GM19324 (cell line): ENCODE measurements around the gene CCDC91.

Source experiments
- ATAC-seq: cut with Tn5 transposase; IDR thresholded peaks from one replicate; pipeline ENCODE4 v1.9.1; 2021; ENCODE audit warnings: mild to moderate bottlenecking, moderate library complexity; ENCODE audit not compliant: unreplicated experiment, low FRiP score

CCDC91 gene

DNA sequence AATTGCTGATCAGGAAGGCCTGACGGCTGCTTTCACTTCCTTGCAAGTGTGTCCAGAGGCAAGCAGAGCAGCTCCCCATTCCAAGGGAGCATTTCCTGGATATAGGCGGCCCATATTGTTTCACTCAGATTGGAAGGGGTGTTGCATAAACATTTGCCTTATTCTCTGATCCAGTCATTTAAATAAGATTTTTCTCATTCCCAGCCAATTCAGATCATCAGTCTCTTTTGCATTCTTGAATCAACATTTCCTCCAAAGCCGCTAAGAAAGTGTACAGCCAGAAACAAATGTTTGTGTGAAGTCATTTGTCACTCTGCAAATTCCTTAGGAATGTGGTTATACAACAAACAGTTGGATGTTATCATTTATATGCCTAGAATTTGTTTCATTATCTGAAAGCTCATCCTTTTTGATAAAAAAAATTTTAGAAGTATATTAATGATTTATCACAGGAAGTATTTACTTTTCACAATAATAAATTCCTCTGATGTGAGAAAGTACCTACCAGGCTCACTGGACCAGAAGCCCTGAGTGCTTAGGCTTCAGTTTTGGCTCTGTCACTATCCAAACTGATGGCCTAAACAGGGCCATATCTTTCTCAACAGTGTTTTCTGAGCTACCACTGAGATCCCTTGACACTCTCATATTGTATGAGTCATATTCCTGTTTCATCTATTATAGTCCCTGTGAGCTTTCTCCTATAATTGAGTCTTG, 379.6 kb downstream of the CCDC91 start:
- no peak for ATAC-seq

DNA sequence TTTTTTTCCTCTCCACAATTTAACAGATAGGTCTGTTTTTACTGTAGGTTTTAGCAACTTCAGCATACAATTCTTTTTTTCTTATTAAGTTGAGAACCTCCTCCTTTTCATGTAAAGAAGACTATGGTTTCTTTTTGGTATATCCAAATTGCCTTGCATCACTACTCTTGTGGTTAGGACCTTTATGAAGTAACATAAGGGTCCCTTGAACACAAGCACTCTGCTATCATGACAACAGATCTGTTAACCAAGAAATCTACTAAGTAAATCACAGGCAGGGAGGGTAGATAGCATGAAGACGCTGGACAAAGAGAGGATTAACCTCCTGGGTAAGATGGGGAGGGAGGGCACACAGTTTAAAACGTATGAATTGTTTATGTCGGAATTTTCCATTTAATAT, 380.6 kb downstream of the CCDC91 start:
- no peak for ATAC-seq

DNA sequence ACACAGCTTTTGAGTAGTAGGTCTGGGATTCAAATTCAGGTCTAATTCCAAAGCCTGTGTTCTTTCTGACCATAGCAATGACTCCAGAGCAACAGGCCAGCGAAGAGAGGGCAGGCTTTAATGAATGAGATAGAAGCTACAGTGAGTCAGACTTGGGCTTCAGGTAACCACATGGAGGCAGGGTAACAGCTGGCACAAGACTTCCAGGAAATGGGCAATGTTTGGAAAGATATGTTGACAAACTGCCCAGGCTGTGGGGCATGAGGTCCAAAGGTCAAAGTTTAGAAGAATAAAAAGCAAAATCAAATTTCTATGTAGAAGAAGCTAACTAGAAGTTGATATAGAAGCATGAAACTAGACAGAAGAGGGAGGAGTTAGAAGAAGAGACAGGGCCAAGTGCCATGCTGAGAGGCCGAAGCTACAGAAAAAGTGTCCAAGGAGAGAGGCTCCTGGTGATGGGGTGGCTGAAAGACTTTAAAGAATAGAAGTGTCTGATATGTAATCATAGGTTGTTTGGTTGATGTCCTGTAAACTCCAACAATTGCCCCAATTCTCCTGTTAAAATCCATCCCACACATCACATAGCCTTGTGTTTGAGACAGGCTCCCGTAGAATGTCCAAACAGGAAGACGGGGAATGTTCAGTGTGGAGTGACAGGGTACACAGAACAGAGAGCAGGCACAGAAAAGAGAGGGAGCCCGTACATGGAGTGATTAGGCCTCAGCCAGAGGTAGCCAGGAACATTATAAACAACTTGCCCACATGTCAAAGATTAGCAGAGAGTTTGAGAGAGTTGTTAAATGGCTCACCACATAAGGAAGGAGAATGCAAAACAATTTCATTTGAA, 384.7 kb downstream of the CCDC91 start:
- ATAC-seq, result no peak

DNA sequence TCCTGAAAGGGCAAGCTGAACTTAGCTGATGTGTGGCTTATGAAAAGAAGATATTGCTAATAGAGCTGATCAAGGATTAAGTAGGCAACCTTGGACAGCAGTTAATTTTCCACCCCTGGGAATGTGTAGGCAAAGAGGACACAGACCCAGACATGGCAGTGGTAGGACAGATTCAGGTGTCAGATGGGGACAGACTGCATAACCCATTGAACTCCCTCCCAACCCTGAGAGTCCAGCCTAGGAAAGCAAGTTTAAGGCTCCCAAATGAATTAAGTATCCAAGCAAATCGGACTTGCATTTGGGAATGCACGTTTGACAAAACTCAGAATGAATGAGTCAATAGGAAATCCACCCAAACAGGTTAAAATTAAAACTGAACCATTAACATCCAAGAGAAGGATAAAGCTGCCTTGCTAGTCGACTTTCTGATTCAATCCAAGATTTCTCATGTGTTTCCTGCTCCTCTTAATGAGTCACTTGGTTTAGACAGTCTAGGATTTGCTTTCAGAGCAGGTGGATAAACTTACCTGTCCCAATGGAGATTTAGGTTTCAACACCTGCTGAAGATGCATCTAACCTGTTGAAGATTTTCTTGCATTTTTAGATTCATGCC, 385.4 kb downstream of the CCDC91 start:
- no peak for ATAC-seq

DNA sequence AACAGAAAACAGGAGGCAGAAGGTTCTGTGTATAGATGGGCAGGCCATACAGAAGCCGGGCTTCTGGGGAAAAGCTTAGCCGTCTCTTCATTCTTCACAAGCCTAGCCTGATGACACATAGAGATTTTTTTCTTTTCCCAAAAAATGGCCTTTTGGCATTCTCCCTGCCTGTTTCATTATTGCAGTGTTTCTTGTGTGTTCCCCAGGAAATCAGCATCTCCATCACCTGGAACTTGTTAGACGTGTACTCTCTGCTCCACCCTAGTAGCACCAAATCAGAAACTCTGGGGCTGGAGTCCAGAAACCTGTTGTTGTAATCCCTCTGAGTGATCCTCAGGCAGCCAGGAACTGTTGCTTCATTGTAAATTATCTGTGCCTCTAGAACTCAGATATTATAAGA, 388.1 kb downstream of the CCDC91 start:
- no peak for ATAC-seq

DNA sequence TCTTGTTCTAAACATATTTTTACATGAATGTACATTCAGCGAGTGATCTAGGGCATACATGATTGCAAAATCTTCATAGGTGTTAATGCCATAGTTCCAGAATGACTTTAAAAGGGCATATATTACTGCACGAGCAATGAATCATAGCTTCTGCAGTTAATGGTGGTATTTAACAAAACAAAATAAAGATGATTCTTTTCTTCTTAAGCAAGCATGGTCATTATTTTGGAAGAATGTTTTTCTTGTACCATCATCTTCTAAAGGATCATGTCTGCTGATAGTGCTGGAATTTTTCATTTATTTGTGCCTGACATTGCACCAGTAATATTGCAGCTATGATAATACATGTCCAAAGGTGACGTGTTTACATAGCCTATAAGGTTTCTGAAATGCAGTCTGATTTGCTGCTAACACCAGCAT, 388.6 kb downstream of the CCDC91 start:
- ATAC-seq, result no peak

DNA sequence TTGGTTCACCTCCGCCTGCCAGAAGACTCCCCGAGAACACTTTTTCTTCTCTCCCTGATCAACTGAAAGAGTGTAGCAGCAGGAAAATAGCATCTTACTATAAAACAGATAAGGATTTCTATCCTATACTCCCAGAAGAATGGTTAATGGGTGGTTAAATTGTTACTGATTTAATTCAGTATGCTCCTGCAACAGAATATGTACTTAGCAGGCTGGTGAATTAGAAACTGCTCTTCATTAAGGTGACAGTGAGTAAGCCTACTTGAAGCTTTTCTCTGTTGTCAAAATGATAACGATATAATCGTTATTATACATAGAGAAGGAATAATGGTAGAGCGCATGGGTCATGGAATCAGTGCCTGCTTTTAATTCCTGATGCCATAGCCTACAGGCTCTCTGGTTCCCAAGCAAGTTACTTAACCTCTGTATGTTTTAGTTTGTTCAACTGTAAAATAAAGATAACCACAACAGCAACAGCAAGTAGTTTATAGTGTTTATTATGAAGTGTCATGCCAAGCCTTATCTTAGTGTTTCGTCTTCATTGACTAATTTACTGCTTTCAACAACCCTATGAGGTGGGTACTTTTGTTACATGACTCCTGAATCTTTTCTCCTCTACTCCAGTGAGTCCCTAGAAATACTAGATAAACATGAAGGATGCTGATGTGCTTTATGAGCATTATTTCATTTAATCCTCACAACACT, 392.6 kb downstream of the CCDC91 start:
- ATAC-seq, result no peak

DNA sequence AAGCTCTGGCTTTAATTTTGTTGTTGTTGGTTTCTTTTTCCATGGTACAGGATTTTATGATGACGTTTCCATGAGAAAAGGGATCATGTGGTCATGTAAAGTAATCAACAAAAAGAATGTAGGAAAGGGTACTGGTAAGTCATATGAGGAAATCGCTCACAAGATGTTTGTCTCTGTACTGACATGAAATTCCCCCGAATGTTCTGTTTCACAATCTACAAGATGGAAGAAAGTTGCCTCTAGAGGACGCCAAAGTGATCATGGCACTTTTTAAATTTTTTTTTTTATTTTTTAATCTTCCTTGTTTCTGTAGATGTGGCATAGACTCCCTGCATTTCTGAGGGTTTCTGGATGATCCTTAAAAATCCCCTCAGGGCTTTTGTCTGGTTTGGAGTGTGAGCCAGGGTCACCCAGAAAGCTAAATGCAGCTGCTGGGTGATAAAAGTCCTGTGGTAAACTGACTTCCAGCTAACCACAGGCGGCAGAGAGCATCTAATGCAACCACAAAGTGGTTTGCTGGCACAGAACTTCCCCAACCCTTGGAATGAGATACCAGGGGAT, 393.5 kb downstream of the CCDC91 start:
- no peak for ATAC-seq

DNA sequence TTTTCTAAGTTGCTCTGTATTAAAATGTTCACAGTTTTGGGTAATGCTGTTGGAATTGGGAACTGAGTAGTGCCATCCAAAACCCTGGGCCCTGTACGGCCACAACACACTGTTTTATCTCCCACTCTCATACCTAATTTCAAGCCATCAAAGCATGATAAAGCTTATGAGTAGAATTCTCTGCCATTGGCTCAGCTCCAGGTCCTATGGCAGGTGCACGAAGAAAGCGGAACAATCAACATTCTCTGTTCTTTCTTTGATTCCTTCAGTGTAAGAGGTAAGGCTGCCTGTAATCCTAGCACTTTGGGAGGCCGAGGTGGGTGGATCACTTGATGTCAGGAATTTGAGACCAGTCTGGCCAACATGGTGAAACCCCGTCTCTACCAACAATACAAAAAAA, 394.9 kb downstream of the CCDC91 start:
- no peak for ATAC-seq

DNA sequence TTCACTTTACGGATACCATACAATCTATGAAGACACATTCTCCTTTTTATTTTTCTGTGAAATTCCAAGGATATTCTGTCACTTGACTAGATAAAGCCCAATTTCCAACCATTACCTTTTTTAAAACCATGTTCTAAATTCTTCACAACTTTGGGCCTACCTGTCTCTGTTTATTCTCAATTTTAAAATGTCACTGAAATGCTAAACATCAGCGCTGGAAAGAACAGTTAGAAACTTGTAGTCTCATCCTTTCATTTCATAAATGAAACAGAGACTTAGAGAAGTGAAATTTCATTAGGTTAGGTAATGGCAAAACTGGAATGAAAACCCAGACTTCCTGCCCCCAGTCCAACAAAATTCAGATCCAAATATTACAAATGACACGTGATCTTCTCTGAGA, 396.2 kb downstream of the CCDC91 start:
- no peak for ATAC-seq

DNA sequence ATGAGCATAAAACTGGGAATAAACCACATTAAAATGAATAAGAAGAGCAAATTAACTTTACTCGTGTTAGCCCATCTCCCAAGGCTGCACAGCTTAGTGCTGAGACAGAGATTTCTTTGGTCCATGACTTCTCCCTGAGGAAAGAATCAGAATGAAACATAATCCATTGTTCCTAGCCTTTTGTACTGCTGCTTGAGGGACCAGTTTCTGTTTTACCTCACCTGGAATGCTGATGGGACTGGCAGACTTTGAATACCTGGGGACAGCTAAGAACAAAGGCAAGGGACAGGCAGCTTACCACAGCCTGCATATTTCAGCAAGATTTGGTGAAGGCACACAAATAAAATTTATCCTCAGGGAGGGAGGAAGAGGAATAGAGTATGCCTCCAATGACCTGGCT, 401.6 kb downstream of the CCDC91 start:
- ATAC-seq, result no peak
